ENCODE data around the gene KLC4. TPM values are rescaled to one million over a fixed set of nuclear protein-coding genes. Genes with fewer than 3 reads are reported as not detected.
"Not testable (repeated sequence)": the region's sequence is repeated elsewhere in the genome, so short reads cannot be mapped to it uniquely, and the experiment has no call there.

The KLC4 gene
- total RNA-seq, 1 donor from 2014 or later: 36.1 TPM

GRCh38 chr6:43081043-43081442 lies 21.6 kb downstream of the KLC4 start:
- TF ChIP-seq CTCF (IDR thresholded peaks at IDR 0.05; ENCODE audit: borderline replicate concordance): no peak
- H3K27me3 ChIP-seq (ENCODE audit: low read depth): peaks cover 24% of the 10 kb centered on the region
- intact Hi-C loops (cut with micrococcal nuclease): no loop called here
- peaks cover 10% of the 10 kb centered on the region for H3K4me1 ChIP-seq
- H3K36me3 ChIP-seq: no peaks in the 10 kb centered on the region
- no peak overlapping the region for H3K4me3 ChIP-seq
- DNase-seq: no peak
- H3K9me3 ChIP-seq (replicated peaks): no peaks in the 10 kb centered on the region
- no peak overlapping the region for H3K27ac ChIP-seq (replicated peaks)

- DNase-seq; H3K4me3 ChIP-seq; intact Hi-C loops (cut with micrococcal nuclease); H3K4me1 ChIP-seq; H3K27ac ChIP-seq (replicated peaks); H3K9me3 ChIP-seq (replicated peaks); H3K36me3 ChIP-seq: not testable (repeated sequence)
- H3K27me3 ChIP-seq (ENCODE audit: low read depth): peaks cover 15% of the 10 kb centered on the region
These were observed 22.5 kb downstream of the KLC4 start for GRCh38 chr6:43081922-43082321.

GRCh38 chr6:43082806-43083655 lies 23.6 kb downstream of the KLC4 start:
- TF ChIP-seq CTCF (IDR thresholded peaks at IDR 0.05; ENCODE audit: borderline replicate concordance): no peak
- no peaks in the 10 kb centered on the region for H3K36me3 ChIP-seq
- intact Hi-C loops (cut with micrococcal nuclease): no loop called here
- H3K4me1 ChIP-seq: no peaks in the 10 kb centered on the region
- DNase-seq: no peak
- H3K27me3 ChIP-seq (ENCODE audit: low read depth): peaks cover 4% of the 10 kb centered on the region
- no peak overlapping the region for H3K4me3 ChIP-seq
- no peaks in the 10 kb centered on the region for H3K9me3 ChIP-seq (replicated peaks)
- H3K27ac ChIP-seq (replicated peaks): no peak overlapping the region

GRCh38 chr6:43086022-43086658 lies 26.7 kb downstream of the KLC4 start:
- H3K4me1 ChIP-seq: no peaks in the 10 kb centered on the region

GRCh38 chr6:43088654-43089056 lies 29.2 kb downstream of the KLC4 start:
- Histone ChIP-seq H3K27me3 (ENCODE audit: low read depth) (no peaks in the 10 kb centered on the region), H3K36me3 (no peaks in the 10 kb centered on the region), H3K4me3 (no peak overlapping the region), H3K27ac (replicated peaks) (no peak overlapping the region), H3K9me3 (replicated peaks) (no peaks in the 10 kb centered on the region), H3K4me1 (no peaks in the 10 kb centered on the region)
- DNase-seq: no peak
- intact Hi-C loops (cut with micrococcal nuclease): no loop called here
- TF ChIP-seq CTCF (IDR thresholded peaks at IDR 0.05; ENCODE audit: borderline replicate concordance): no peak

More at GRCh38 chr6:43086022-43086658, 26.7 kb downstream of the KLC4 start:
- Histone ChIP-seq H3K27ac (replicated peaks) (no peak overlapping the region), H3K27me3 (ENCODE audit: low read depth) (no peaks in the 10 kb centered on the region), H3K36me3 (no peaks in the 10 kb centered on the region), H3K4me3 (no peak overlapping the region), H3K9me3 (replicated peaks) (no peaks in the 10 kb centered on the region)
- TF ChIP-seq CTCF (IDR thresholded peaks at IDR 0.05; ENCODE audit: borderline replicate concordance): no peak
- DNase-seq: no peak
- intact Hi-C loops (cut with micrococcal nuclease): no loop called here

GRCh38 chr6:43089467-43089866 lies 30.0 kb downstream of the KLC4 start:
- H3K36me3 ChIP-seq: no peaks in the 10 kb centered on the region
- no peaks in the 10 kb centered on the region for H3K27me3 ChIP-seq (ENCODE audit: low read depth)
- no peak overlapping the region for H3K4me3 ChIP-seq
- intact Hi-C loops (cut with micrococcal nuclease): no loop called here
- H3K9me3 ChIP-seq (replicated peaks): no peaks in the 10 kb centered on the region
- H3K4me1 ChIP-seq: no peaks in the 10 kb centered on the region
- no peak overlapping the region for H3K27ac ChIP-seq (replicated peaks)
- no peak for DNase-seq
- no peak for TF ChIP-seq CTCF (IDR thresholded peaks at IDR 0.05; ENCODE audit: borderline replicate concordance)

All from left ventricle myocardium inferior (tissue), 1 donor.